NCI-H460 (cell line): Measurements from ENCODE around the gene USP17L29. TPM values are rescaled to one million over a fixed set of nuclear protein-coding genes. Genes with fewer than 3 reads are reported as not detected.
"Not testable (repeated sequence)": the region's sequence is repeated elsewhere in the genome, so short reads cannot be mapped to it uniquely, and the experiment has no call there.

ENCODE experiments used
- DNase-seq: peaks from one replicate; pipeline ENCODE4 v3.0.0-alpha.2; 2016; ENCODE audit warnings: low read depth; ENCODE audit errors: extremely low read depth
- polyA plus RNA-seq: library from polyadenylated mRNA; depleted of rRNA; stranded (reverse); fragments of >200 nt; gene quantifications from 2 replicates; pipeline ENCODE4 v1.2.3, GENCODE V29; 2014; cell fraction: nucleus; rRNA removed
- total RNA-seq: library from RNA; depleted of rRNA; stranded (reverse); fragments of >200 nt; shearing (Covaris generic); gene quantifications from 2 replicates; pipeline ENCODE4 v1.2.3, GENCODE V29; 2014; rRNA removed

The USP17L29 gene
- not detected in 2 replicates for total RNA-seq
- polyA plus RNA-seq, result not detected in 2 replicates

DNA sequence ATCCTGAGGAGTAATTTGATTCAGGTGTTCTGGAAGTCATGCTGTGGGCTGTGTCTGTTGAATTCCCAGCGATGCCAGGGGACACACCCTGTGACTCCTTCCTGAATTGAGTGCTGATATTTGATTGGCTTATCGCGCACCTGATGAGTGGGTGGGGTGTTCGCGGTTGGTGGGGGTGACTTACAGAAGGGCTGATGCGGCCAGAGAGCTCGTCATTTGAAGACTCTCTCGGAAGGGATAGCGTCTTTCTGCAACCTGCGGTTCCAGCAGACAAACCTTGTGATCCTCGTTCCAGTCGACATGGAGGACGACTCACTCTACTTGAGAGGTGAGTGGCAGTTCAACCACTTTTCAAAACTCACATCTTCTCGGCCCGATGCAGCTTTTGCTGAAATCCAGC, at the start of gene USP17L29:
Gene USP17L29 (plus strand): TSS at position 301 of the 400 bp plus-strand sequence. CDS start 0 bp downstream, at position 301.
- not testable (repeated sequence) for DNase-seq

GRCh38 chr4:9324191-9324590, 29.2 kb upstream of the USP17L29 start:
- not testable (repeated sequence) for DNase-seq

DNA sequence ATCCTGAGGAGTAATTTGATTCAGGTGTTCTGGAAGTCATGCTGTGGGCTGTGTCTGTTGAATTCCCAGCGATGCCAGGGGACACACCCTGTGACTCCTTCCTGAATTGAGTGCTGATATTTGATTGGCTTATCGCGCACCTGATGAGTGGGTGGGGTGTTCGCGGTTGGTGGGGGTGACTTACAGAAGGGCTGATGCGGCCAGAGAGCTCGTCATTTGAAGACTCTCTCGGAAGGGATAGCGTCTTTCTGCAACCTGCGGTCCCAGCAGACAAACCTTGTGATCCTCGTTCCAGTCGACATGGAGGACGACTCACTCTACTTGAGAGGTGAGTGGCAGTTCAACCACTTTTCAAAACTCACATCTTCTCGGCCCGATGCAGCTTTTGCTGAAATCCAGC, 28.6 kb upstream of the USP17L29 start, which contains the start of gene USP17L24:
Gene USP17L24 (plus strand): TSS at position 301 of the 400 bp plus-strand sequence. CDS start 0 bp downstream, at position 301.
- not testable (repeated sequence) for DNase-seq

GRCh38 chr4:9329611-9330010, 23.8 kb upstream of the USP17L29 start, which contains the start of gene USP17L25:
USP17L25 (plus strand) TSS chr4:9329911; CDS start chr4:9329911, 0 bp downstream.
- DNase-seq, result not testable (repeated sequence)

GRCh38 chr4:9334358-9334757, 19.1 kb upstream of the USP17L29 start, which contains the start of gene USP17L26:
USP17L26 (plus strand) TSS chr4:9334658; CDS start chr4:9334658, 0 bp downstream.
- not testable (repeated sequence) for DNase-seq

DNA sequence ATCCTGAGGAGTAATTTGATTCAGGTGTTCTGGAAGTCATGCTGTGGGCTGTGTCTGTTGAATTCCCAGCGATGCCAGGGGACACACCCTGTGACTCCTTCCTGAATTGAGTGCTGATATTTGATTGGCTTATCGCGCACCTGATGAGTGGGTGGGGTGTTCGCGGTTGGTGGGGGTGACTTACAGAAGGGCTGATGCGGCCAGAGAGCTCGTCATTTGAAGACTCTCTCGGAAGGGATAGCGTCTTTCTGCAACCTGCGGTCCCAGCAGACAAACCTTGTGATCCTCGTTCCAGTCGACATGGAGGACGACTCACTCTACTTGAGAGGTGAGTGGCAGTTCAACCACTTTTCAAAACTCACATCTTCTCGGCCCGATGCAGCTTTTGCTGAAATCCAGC, 14.3 kb upstream of the USP17L29 start, which contains the start of gene USP17L5:
Gene USP17L5 (plus strand): TSS at position 301 of the 400 bp plus-strand sequence. CDS start 0 bp downstream, at position 301.
- not testable (repeated sequence) for DNase-seq

GRCh38 chr4:9343848-9344247, 9.6 kb upstream of the USP17L29 start, which contains the start of gene USP17L27:
USP17L27 (plus strand) TSS chr4:9344148; CDS start chr4:9344148, 0 bp downstream.
- not testable (repeated sequence) for DNase-seq

GRCh38 chr4:9348593-9348992, 4.8 kb upstream of the USP17L29 start, which contains the start of gene USP17L28:
USP17L28 (plus strand) TSS chr4:9348893; CDS start chr4:9348893, 0 bp downstream.
- DNase-seq, result not testable (repeated sequence)

- DNase-seq, result not testable (repeated sequence)
Observed at GRCh38 chr4:9350866-9351265, 2.6 kb upstream of the USP17L29 start.

DNA sequence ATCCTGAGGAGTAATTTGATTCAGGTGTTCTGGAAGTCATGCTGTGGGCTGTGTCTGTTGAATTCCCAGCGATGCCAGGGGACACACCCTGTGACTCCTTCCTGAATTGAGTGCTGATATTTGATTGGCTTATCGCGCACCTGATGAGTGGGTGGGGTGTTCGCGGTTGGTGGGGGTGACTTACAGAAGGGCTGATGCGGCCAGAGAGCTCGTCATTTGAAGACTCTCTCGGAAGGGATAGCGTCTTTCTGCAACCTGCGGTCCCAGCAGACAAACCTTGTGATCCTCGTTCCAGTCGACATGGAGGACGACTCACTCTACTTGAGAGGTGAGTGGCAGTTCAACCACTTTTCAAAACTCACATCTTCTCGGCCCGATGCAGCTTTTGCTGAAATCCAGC, 9.4 kb downstream of the USP17L29 start, which contains the start of gene USP17L30:
Gene USP17L30 (plus strand): TSS at position 301 of the 400 bp plus-strand sequence. CDS start 0 bp downstream, at position 301.
- DNase-seq, result not testable (repeated sequence)

- DNase-seq, result not testable (repeated sequence)
Observed at GRCh38 chr4:9379881-9380280, 26.4 kb downstream of the USP17L29 start.

- DNase-seq, result not testable (repeated sequence)
Observed at GRCh38 chr4:9381012-9381534, 27.6 kb downstream of the USP17L29 start.

DNA sequence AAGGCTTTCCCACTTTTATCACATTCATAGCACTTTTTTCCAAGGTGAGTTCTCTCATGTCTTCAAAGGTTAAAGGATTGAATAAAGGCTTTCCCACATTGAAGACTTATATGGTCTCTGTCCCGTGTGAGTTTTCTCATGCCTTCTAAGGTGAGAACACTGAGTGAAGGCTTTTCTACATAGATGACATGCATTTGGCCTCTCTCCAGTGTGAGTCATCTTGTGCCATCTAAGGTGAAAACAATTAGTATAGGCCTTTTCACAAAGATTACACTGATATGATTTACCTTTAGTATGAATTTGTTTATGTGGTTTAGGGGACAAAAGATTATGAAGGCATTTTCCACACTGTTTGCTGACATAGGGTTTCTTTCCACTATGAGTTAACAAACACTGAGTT, 30.7 kb downstream of the USP17L29 start:
- no peak for DNase-seq

- DNase-seq, result not testable (repeated sequence)
Observed at GRCh38 chr4:9389001-9389400, 35.6 kb downstream of the USP17L29 start.

Other genes starting within 250 kb of the USP17L29 start
- not detected in 2 replicates for gene FAM90A26, start 183.2 kb upstream of the USP17L29 start, total RNA-seq
- gene USP17L10, start 143.0 kb upstream of the USP17L29 start, total RNA-seq, result not detected in 2 replicates
- not detected in 2 replicates for gene USP17L11, start 138.2 kb upstream of the USP17L29 start, total RNA-seq
- gene USP17L12, start 133.5 kb upstream of the USP17L29 start, total RNA-seq, result not detected in 2 replicates
- not detected in 2 replicates for gene USP17L13, start 128.7 kb upstream of the USP17L29 start, total RNA-seq
- gene USP17L15, start 119.3 kb upstream of the USP17L29 start, total RNA-seq, result 0.05 TPM in 1 of 2 replicates, not detected in the other
- gene USP17L17, start 109.8 kb upstream of the USP17L29 start, total RNA-seq, result not detected in 2 replicates
- gene USP17L18, start 105.0 kb upstream of the USP17L29 start, total RNA-seq, result not detected in 2 replicates
- gene USP17L19, start 100.3 kb upstream of the USP17L29 start, total RNA-seq, result not detected in 2 replicates
- gene USP17L20, start 95.5 kb upstream of the USP17L29 start, total RNA-seq, result not detected in 2 replicates
- not detected in 2 replicates for gene USP17L21, start 90.8 kb upstream of the USP17L29 start, total RNA-seq
- not detected in 2 replicates for gene USP17L22, start 86.0 kb upstream of the USP17L29 start, total RNA-seq
- gene USP17L24, start 28.5 kb upstream of the USP17L29 start, total RNA-seq, result not detected in 2 replicates
- gene USP17L25, start 23.7 kb upstream of the USP17L29 start, total RNA-seq, result not detected in 2 replicates
- gene USP17L26, start 19.0 kb upstream of the USP17L29 start, total RNA-seq, result not detected in 2 replicates
- gene USP17L5, start 14.2 kb upstream of the USP17L29 start, total RNA-seq, result not detected in 2 replicates
- not detected in 2 replicates for gene USP17L27, start 9.5 kb upstream of the USP17L29 start, total RNA-seq
- gene USP17L28, start 4.7 kb upstream of the USP17L29 start, total RNA-seq, result not detected in 2 replicates
- not detected in 2 replicates for gene USP17L30, start 9.5 kb downstream of the USP17L29 start, total RNA-seq
- gene DEFB131A, start 90.8 kb downstream of the USP17L29 start, total RNA-seq, result not detected in 2 replicates